Large intestine (tissue), 3 donors: ENCODE data around the gene PVALB. TPM values are rescaled to one million over a fixed set of nuclear protein-coding genes. Genes with fewer than 3 reads are reported as not detected.
A peak's percentile ranks its signal among the peaks of the same experiment; 100 is the strongest.

Experiments
- DNase-seq, 2 donors: peaks; one replicate each; pipeline versions ENCODE4 v3.0.0 to v3.0.0-alpha.2; 2013
- H3K27ac ChIP-seq: one replicate; pipeline ENCODE4 v1.5.1; 2013; ENCODE audit warnings: low read length
- H3K27me3 ChIP-seq: 2 replicates; pipeline ENCODE4 v1.6.1; 2013; ENCODE audit warnings: low read length; ENCODE audit not compliant: control insufficient read depth, insufficient read depth
- H3K36me3 ChIP-seq: 2 replicates; pipeline ENCODE4 v1.6.1; 2013; ENCODE audit warnings: low read length; ENCODE audit not compliant: control insufficient read depth, insufficient read depth
- H3K4me1 ChIP-seq: one replicate; pipeline ENCODE4 v1.6.1; 2013; ENCODE audit warnings: low read length; ENCODE audit not compliant: control insufficient read depth, insufficient read depth
- H3K4me3 ChIP-seq: one replicate; pipeline ENCODE4 v1.5.1; 2013; ENCODE audit warnings: low read length
- H3K9me3 ChIP-seq: one replicate; pipeline ENCODE4 v1.6.1; 2013; ENCODE audit warnings: mild to moderate bottlenecking, low read depth, low read length, moderate library complexity; ENCODE audit not compliant: control insufficient read depth
- WGBS: methylation state at CpG from one replicate; pipeline ENCODE4 v1.1.5; 2013; ENCODE audit warnings: low lambda C conversion rate; ENCODE audit not compliant: insufficient coverage; 5-methylcytosine and 5-hydroxymethylcytosine counted together
- polyA plus RNA-seq: library from polyadenylated mRNA; unstranded; fragments of 120-200 nt; gene quantifications from one replicate; pipeline ENCODE4 v1.2.1, GENCODE V29; 2013

PVALB gene
- polyA plus RNA-seq, 1 donor, result 0.31 TPM

DNA sequence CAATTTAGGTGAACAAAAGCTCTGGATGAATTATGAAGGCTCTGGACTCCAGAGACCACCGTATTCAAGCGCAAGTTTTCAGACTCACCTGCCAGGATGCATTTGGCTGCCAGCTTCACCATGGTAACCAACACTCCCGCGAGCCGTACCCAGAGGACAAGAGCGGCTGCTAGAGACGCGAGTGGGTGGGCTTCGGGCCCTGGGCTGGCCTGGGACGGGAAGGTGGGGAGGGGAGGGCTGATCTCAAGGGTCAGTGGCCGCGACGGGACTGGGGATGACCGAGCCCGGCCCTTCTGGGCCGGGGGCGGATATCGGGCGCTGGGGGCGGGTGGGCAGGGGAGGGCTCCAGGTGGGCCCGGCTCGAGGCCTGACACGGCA lies 41.3 kb downstream of the PVALB start:
- Histone ChIP-seq H3K27ac (peak overlapping the region; percentile 36), H3K4me3 (peak overlapping the region; percentile 73), H3K36me3 (no peaks in the 10 kb centered on the region), H3K4me1 (peaks cover 13% of the 10 kb centered on the region), H3K9me3 (no peaks in the 10 kb centered on the region), H3K27me3 (no peaks in the 10 kb centered on the region)
- peak; percentile 26 to 39 for DNase-seq
- no CpG with 5 or more reads among the region's 23 CpGs for WGBS

DNA sequence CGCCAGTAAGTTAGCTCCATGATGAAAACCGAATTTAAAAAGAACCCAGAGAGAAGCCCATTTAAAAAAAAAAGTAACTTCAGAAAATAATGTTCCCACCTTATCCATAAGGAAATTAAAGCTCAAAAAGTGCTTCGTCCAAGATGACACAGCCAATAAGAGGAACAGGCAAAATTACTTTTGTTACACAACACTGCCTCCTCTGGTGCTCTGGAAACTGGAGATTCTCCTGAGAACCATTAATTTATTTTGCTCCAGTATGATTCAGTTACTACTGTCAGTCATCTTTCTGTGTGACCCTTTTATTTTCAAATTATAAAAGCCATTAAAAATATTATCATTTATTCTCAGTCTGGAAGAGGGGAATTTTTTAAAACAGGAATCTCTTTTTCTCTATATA lies 42.9 kb downstream of the PVALB start:
- H3K27me3 ChIP-seq, result no peaks in the 10 kb centered on the region
- no peaks in the 10 kb centered on the region for H3K9me3 ChIP-seq
- no CpG with 5 or more reads among the region's 3 CpGs for WGBS
- H3K36me3 ChIP-seq, result no peaks in the 10 kb centered on the region
- H3K27ac ChIP-seq, result no peak overlapping the region
- H3K4me3 ChIP-seq, result no peak overlapping the region
- DNase-seq, result no peak
- peaks cover 13% of the 10 kb centered on the region for H3K4me1 ChIP-seq

DNA sequence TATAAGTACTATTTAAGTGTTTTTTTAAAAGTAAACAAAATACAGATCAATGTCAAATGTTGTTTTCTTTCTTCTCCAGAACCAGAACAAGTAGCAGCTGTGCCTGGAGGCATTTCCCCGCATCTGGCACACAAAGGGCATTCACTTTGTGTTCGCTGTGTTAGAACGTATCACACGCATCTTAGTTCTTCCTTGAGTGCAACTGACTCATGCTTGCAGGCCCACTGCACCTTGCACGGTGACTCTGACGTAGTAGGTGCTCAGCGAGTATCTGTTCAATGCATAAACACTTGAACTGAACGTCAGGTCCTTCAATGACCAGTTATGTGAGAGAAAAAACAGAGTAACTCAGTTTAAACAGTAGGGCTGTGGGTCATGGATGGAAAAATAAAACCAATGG lies 44.4 kb downstream of the PVALB start:
- DNase-seq, result no peak
- Histone ChIP-seq H3K27me3 (no peaks in the 10 kb centered on the region), H3K36me3 (no peaks in the 10 kb centered on the region), H3K4me1 (peaks cover 13% of the 10 kb centered on the region), H3K4me3 (no peak overlapping the region), H3K27ac (no peak overlapping the region), H3K9me3 (no peaks in the 10 kb centered on the region)
- 96% methylated on average over 3 of the region's 8 CpGs for WGBS

DNA sequence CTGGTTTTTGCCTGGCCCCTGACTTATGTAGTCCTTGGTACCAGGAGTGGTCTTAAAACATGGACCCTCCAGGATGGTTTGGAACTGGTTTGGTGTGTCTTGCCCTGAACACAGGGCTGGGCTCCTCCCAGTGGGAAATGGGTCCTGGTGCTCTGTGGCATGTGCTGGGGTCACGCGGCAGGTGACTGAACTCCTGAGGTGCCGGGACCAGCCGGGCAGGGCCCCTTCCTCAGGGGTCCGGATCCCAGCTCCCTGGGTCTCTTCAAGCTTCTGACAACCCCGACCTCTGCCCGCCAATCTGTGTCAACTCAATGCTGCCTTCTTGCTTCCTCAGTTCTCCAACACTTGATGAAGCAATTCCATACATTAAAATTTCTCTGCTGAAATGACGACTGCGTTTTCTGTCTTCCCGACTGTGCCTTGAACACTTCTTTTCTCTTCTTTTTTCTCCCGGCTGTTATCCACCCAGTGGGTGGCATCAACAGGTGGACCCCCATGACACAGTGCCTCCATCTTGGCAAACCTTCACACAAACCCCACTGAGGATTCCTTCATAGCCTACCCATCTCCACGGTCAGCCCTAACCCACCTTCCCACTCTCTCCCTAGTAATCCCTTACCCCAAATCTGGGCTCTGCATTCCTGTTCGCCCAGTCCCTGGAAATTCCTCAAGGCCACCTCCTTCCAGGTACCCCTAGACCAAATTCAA lies 45.3 kb downstream of the PVALB start:
- H3K4me1 ChIP-seq, result peaks cover 7% of the 10 kb centered on the region
- no peak overlapping the region for H3K4me3 ChIP-seq
- H3K9me3 ChIP-seq, result no peaks in the 10 kb centered on the region
- H3K36me3 ChIP-seq, result peaks cover 7% of the 10 kb centered on the region
- 100% methylated on average over 5 of the region's 13 CpGs for WGBS
- no peak overlapping the region for H3K27ac ChIP-seq
- no peaks in the 10 kb centered on the region for H3K27me3 ChIP-seq
- no peak for DNase-seq

DNA sequence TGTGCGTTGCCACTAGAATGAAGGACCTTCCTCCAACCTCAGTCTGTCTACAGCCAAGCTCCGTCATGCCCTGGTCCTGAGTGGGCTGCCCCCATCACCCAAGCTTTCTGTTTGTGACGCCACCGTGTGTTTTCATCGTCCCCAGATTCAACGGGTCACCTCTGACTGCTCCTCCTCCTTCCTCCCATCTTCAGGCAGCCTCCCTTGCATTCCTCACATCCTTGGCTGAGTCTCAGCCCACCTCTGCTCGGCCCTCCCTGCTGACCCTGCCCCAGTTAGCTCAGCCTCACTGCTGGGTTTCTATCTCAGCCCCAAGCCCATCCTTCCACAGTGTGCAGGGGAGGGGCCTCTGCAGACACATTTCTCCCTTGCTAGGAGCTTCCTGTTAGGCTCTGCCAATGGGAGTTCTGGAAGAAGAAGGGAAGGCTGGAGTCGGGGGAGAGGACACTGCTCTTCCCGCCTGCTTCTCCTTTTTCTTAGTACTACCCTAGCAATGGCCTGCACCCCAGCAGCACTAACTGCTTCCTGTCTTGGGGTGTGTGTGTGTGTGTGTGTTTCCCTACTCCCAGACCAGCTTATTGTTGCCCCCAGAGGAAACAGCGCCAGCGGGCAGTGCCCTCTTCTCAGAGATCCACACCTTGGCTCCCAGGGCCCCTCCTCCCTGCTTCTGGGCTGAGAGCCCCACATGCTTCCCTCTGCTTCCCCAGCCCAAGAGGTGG lies 46.2 kb downstream of the PVALB start:
- Histone ChIP-seq H3K4me3 (no peak overlapping the region), H3K36me3 (peaks cover 14% of the 10 kb centered on the region), H3K9me3 (no peaks in the 10 kb centered on the region), H3K27ac (no peak overlapping the region), H3K4me1 (peaks cover 5% of the 10 kb centered on the region), H3K27me3 (no peaks in the 10 kb centered on the region)
- no CpG with 5 or more reads among the region's 11 CpGs for WGBS
- no peak for DNase-seq

DNA sequence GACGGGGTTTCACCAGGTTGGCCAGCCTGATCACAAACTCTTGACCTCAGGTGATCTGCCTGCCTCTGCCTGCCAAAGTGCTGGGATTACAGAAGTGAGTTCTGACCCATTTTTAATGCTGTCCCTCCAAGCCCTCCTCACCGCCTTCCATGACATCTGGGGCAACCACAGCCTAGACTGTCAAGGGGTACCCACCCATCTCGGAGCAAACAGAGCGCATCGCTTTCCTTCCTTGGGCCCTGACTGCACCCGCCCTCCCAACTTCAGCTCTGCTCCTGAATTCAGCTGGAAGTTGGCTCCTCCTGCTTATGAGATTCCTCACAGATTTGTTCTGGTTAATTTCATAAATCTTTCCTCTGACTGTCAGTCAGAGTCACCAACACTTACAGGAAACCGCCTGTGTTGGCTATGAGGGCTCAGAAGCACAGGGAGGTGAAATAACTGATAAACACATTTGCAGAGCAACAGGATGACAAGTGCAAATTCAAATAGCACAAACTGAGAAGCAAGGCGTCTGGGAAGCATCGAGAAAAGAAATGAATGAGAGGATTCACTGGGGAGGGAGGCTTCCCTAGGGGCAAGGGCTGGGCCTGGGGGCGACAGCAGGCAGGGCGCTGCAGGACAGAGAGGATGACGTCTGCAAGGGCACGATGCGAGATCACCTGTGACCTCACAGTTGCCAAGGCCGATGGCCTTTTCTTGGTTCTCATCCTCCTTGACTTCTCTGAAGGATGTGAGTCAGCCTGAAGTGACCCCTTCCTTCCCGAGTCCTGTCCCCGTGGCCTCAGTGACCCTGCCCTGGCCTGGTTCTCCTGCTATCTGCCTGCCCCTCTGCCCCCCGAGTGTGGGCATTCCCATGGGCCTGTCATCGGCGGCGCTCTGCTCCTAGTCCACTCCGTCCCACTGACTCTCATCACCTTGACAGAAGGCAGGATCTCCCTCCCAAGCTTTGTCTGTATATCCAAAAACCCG lies 47.0 kb downstream of the PVALB start:
- WGBS, result 75% methylated on average over 4 of the region's 23 CpGs
- H3K9me3 ChIP-seq, result no peaks in the 10 kb centered on the region
- DNase-seq, result no peak
- no peak overlapping the region for H3K4me3 ChIP-seq
- no peak overlapping the region for H3K27ac ChIP-seq
- peaks cover under 1% of the 10 kb centered on the region for H3K4me1 ChIP-seq
- H3K27me3 ChIP-seq, result no peaks in the 10 kb centered on the region
- peaks cover 17% of the 10 kb centered on the region for H3K36me3 ChIP-seq

DNA sequence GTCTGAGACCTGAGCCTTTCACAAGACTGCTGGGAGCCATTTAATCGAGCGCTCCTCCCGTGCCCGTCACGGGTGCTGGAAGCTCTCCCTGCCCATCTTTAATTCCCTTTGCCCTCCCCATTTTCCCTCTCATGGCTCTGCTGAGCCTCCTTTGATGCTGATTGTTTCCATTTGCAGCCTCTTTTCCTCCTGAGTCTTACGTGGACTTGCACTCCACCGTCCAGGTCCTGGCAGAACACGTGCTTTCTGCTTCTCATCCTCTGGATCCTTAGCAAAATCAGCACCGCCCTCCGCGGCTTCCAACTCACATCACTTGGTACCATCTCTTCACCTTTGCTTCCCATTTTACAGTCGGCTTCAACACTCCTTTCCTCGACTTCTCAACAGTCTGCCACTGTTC lies 48.2 kb downstream of the PVALB start:
- Histone ChIP-seq H3K9me3 (no peaks in the 10 kb centered on the region), H3K27me3 (no peaks in the 10 kb centered on the region), H3K4me1 (no peaks in the 10 kb centered on the region), H3K27ac (no peak overlapping the region), H3K36me3 (peaks cover 17% of the 10 kb centered on the region), H3K4me3 (no peak overlapping the region)
- WGBS, result 90% methylated on average over 2 of the region's 13 CpGs
- no peak for DNase-seq

DNA sequence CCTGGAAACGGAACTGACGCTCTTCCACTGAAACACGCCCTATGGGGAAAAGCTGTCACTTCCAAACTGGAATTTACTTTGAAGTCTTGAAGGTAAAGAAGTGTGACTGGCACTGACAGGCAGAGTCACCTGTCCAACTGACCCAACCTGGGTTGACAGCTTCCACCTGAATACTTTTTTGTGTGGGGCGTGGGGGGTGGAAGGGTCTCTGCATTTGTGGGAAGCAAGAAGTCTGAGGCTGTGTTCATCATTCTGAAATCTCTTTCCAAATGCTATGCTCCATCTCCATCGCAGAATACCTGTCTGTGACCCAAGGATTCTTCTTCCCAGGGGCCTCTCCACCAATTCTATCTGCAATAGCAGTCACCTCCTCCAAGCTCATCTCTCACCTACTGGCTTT lies 48.7 kb downstream of the PVALB start:
- no peak overlapping the region for H3K27ac ChIP-seq
- H3K9me3 ChIP-seq, result no peaks in the 10 kb centered on the region
- DNase-seq, result no peak
- H3K36me3 ChIP-seq, result peaks cover 20% of the 10 kb centered on the region
- H3K4me3 ChIP-seq, result no peak overlapping the region
- no peaks in the 10 kb centered on the region for H3K27me3 ChIP-seq
- H3K4me1 ChIP-seq, result no peaks in the 10 kb centered on the region
- no CpG with 5 or more reads among the region's 5 CpGs for WGBS

DNA sequence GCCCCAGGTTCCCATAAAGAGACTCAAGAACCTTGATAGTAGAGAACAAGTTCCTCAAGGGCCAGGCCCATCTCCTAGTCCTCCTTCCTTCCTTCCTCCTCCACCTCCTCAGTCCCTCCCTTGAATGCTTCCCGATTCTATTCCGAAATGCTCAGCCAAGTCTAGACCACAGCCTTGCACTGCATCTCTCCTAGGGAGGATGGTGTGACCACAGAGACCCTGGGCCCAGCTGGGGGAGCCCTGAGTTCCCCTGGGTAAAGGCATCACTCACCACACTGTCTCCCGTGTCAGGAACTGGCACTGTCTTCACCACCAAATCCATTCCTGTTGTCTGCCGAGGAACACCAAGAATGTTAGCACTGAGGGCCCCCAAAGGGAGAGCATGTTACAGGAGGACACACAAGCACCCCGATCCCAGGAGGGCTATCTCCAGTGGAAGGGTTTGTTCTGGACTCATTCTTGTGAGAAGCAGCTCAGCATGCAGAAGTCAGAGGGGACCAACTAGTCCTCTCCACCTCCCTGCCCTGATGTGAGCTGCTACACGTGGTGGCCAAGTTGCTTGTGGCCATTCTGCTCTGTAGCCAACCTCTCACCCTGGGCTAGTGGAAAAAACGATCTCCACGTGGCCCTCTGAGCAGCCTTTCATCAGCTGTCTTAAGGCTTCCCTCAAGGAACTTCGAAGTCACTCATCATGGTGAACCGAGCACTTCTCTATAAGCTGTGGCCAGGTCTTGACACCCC lies 49.6 kb downstream of the PVALB start:
- no peak overlapping the region for H3K27ac ChIP-seq
- H3K27me3 ChIP-seq, result no peaks in the 10 kb centered on the region
- H3K36me3 ChIP-seq, result peaks cover 23% of the 10 kb centered on the region
- H3K4me3 ChIP-seq, result no peak overlapping the region
- DNase-seq, result no peak
- 100% methylated on average over 1 of the region's 10 CpGs for WGBS
- no peaks in the 10 kb centered on the region for H3K9me3 ChIP-seq
- H3K4me1 ChIP-seq, result peaks cover 4% of the 10 kb centered on the region
